K562 (cell line): ENCODE measurements around the gene MADD. TPM values are rescaled to one million over a fixed set of nuclear protein-coding genes. Genes with fewer than 3 reads are reported as not detected.

ENCODE experiments used
- CBFB ChIP-seq: sonication (generic); formaldehyde crosslinking; IDR thresholded peaks from 2 replicates; pipeline ENCODE4 v1.4.0; 2020; ENCODE audit warnings: mild to moderate bottlenecking, missing genetic modification reagents
- FOS ChIP-seq: IDR thresholded peaks from 3 replicates; pipeline ENCODE4 v1.6.1; 2011; ENCODE audit not compliant: insufficient read length; ENCODE audit errors: extremely low read depth
- HMGN3 ChIP-seq: IDR thresholded peaks from 2 replicates; pipeline ENCODE4 v1.6.1; 2011; ENCODE audit warnings: borderline replicate concordance, low read depth, mild to moderate bottlenecking, mixed read lengths, low read length; ENCODE audit not compliant: insufficient read length; ENCODE audit errors: extremely low read depth
- LCOR ChIP-seq: sonication (generic); formaldehyde crosslinking; IDR thresholded peaks from 2 replicates; pipeline ENCODE4 v1.8.0; 2022; ENCODE audit warnings: mild to moderate bottlenecking, missing genetic modification reagents
- MAZ ChIP-seq, 2 experiments: fragments of 450-650 bp in 1 of 2; sonication (generic) in 1 of 2; formaldehyde crosslinking; IDR thresholded peaks in 1 of 2; conservative IDR thresholded peaks in 1 of 2; 2 replicates each; pipeline versions ENCODE4 v1.4.0 to v1.5.0; 2020; ENCODE audit warnings: mild to moderate bottlenecking in 1 of 2, missing genetic modification reagents in 1 of 2
- PCBP2 ChIP-seq: fragments of 200-400 bp; formaldehyde crosslinking; IDR thresholded peaks from 2 replicates; pipeline ENCODE4 v1.6.1; 2018; ENCODE audit warnings: low read length, low read depth, mild to moderate bottlenecking, moderate library complexity; ENCODE audit not compliant: poor library complexity, severe bottlenecking
- ZNF274 ChIP-seq: IDR thresholded peaks from 2 replicates; pipeline ENCODE4 v1.6.1; 2011; ENCODE audit warnings: low read depth, mild to moderate bottlenecking, low read length, moderate library complexity, borderline replicate concordance
- ZNF561 ChIP-seq: fragments of 450-650 bp; formaldehyde crosslinking; conservative IDR thresholded peaks from 2 replicates; pipeline ENCODE4 v1.4.0; 2020; ENCODE audit warnings: mild to moderate bottlenecking, moderate library complexity
- polyA plus RNA-seq, 8 experiments: library from polyadenylated mRNA; depleted of rRNA in 4 of 8; stranded (reverse) in 5 of 8; unstranded in 3 of 8; fragments of >200 nt; fragmentation: Nextera tagmentation in 2 of 8; fragmentation: Illumina TruSeq in 1 of 8; extraction: Ambion mirVana in 2 of 8; extraction: Trizol in 1 of 8; gene quantifications; 2 replicates each; pipeline versions ENCODE4 v1.2.1 to v1.2.3, GENCODE V29; 2011 to 2014; ENCODE audit warnings: inconsistent platforms in 1 of 8, missing spikeins in 1 of 8
- total RNA-seq, 7 experiments: library from RNA; depleted of rRNA in 6 of 7; stranded (reverse); fragments of >200 nt in 6 of 7; fragmentation: Illumina TruSeq in 2 of 7; extraction: Trizol in 2 of 7; gene quantifications; 2 replicates each; pipeline versions ENCODE4 v1.2.1 to v1.2.3, GENCODE V29; 2011 to 2021; ENCODE audit warnings: low replicate concordance in 1 of 7
- TF ChIP-seq, protein P1 (sequence below): sonication (generic); formaldehyde crosslinking; IDR thresholded peaks from 2 replicates; pipeline ENCODE4 v1.8.1; 2022; ENCODE audit warnings: missing genetic modification reagents
- TF ChIP-seq, protein P2 (sequence below): fragments of 450-650 bp; formaldehyde crosslinking; IDR thresholded peaks from 2 replicates; pipeline ENCODE4 v1.4.0; 2020; ENCODE audit warnings: mild to moderate bottlenecking, moderate library complexity

MADD gene
- total and polyA plus RNA-seq, 9 of the 15 experiments (the other 6 are each of a cell fraction or from before 2014, with no cell fraction given), result 0.68 to 57.6 (median 33.6) TPM

DNA sequence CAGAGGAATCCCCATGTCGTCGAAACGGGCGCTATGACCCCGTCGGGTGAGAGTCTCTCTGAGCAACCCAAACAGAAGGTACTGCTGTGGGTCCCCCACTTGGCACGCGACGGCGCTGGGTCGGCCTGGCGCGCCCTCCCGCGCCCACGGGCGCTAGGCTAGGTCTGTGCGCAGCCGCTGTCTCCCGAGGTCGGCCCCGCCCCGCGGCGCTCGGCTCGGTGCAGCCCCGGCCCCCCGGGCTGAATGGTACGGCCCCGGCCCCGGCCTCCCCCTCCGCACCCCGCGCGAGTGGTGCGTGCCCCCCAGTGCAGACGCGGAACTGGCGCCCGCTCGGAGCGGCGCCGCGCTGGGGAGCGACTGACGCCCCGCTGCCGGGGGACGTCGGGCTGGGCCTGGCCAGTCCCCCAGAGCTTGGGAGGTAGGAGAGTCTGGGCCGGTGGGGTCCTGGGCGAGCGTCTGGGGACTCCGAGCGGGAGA lies at the start of gene MADD (continued):
- TF ChIP-seq MAZ (CRISPR knock-in tag; conservative IDR thresholded peaks at IDR 0.05 in 1 of 2, IDR thresholded peaks at IDR 0.05 in 1 of 2), result peak in 1 of 2 experiments; percentile 80; a peak in 2 of 4 replicates
- no peak for TF ChIP-seq LCOR
- TF ChIP-seq PCBP2, result no peak
- TF ChIP-seq ZNF561 (CRISPR knock-in tag), result no peak
- no peak for TF ChIP-seq ZNF274
- TF ChIP-seq CBFB (CRISPR knock-in tag), result no peak
- TF ChIP-seq, protein P1, sequence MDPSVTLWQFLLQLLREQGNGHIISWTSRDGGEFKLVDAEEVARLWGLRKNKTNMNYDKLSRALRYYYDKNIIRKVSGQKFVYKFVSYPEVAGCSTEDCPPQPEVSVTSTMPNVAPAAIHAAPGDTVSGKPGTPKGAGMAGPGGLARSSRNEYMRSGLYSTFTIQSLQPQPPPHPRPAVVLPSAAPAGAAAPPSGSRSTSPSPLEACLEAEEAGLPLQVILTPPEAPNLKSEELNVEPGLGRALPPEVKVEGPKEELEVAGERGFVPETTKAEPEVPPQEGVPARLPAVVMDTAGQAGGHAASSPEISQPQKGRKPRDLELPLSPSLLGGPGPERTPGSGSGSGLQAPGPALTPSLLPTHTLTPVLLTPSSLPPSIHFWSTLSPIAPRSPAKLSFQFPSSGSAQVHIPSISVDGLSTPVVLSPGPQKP (CRISPR knock-in tag), result no peak
- no peak for TF ChIP-seq FOS
- TF ChIP-seq, protein P2, sequence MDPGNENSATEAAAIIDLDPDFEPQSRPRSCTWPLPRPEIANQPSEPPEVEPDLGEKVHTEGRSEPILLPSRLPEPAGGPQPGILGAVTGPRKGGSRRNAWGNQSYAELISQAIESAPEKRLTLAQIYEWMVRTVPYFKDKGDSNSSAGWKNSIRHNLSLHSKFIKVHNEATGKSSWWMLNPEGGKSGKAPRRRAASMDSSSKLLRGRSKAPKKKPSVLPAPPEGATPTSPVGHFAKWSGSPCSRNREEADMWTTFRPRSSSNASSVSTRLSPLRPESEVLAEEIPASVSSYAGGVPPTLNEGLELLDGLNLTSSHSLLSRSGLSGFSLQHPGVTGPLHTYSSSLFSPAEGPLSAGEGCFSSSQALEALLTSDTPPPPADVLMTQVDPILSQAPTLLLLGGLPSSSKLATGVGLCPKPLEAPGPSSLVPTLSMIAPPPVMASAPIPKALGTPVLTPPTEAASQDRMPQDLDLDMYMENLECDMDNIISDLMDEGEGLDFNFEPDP, result no peak
- TF ChIP-seq HMGN3, result no peak
